Panc1 (cell line): Measurements from ENCODE around the gene CTR9.

Source experiments
- POLR2AphosphoS5 ChIP-seq: IDR thresholded peaks from 2 replicates; pipeline ENCODE4 v1.6.1; 2012; ENCODE audit warnings: mild to moderate bottlenecking, low read depth, low read length, moderate library complexity
- TF ChIP-seq, protein P1 (sequence below): fragments of 450-650 bp; IDR thresholded peaks from 2 replicates; pipeline ENCODE4 v1.5.1; 2017; ENCODE audit warnings: mild to moderate bottlenecking

DNA sequence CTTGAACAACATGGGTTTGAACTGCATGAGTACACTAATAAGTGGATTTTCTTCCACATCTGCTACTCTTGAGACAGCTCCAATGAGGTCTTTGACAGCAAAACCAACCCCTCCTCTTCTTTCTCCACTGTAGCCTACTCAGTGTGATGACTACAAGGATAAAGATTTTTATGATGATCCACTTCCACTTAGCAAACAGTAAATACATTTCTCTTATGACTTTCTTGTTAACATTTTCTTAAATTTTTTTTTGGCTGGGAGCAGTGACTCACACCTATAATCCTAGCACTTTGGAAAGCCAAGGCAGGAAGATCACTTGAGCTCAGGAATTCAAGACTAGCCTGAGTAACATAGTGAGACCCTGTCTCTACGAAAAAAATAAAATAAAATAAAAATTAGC, 67.5 kb downstream of the CTR9 start:
- TF ChIP-seq, protein P1, sequence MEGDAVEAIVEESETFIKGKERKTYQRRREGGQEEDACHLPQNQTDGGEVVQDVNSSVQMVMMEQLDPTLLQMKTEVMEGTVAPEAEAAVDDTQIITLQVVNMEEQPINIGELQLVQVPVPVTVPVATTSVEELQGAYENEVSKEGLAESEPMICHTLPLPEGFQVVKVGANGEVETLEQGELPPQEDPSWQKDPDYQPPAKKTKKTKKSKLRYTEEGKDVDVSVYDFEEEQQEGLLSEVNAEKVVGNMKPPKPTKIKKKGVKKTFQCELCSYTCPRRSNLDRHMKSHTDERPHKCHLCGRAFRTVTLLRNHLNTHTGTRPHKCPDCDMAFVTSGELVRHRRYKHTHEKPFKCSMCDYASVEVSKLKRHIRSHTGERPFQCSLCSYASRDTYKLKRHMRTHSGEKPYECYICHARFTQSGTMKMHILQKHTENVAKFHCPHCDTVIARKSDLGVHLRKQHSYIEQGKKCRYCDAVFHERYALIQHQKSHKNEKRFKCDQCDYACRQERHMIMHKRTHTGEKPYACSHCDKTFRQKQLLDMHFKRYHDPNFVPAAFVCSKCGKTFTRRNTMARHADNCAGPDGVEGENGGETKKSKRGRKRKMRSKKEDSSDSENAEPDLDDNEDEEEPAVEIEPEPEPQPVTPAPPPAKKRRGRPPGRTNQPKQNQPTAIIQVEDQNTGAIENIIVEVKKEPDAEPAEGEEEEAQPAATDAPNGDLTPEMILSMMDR: no peak
- TF ChIP-seq POLR2AphosphoS5: no peak
